Mucosa of rectum (tissue), 2 donors: ENCODE measurements around the gene KIF6.

Experiments used
- H3K27ac ChIP-seq, 2 donors: one replicate each; pipeline ENCODE4 v1.7.0; 2013; ENCODE audit warnings: inconsistent platforms in 2 of 2, low read depth in 2 of 2, low read length in 2 of 2
- H3K27me3 ChIP-seq, 2 donors: one replicate each; pipeline ENCODE4 v1.7.0; 2013; ENCODE audit warnings: low read length in 2 of 2; ENCODE audit not compliant: control insufficient read depth in 2 of 2, insufficient read depth in 2 of 2
- H3K36me3 ChIP-seq, 2 donors: one replicate each; pipeline ENCODE4 v1.7.0; 2013; ENCODE audit warnings: low read length in 2 of 2; ENCODE audit not compliant: control insufficient read depth in 2 of 2, insufficient read depth in 2 of 2
- H3K4me1 ChIP-seq, 2 donors: one replicate each; pipeline ENCODE4 v1.7.0; 2013; ENCODE audit warnings: low read length in 2 of 2, mild to moderate bottlenecking in 1 of 2; ENCODE audit not compliant: control insufficient read depth in 2 of 2, insufficient read depth in 2 of 2
- H3K4me3 ChIP-seq, 2 donors: one replicate each; pipeline ENCODE4 v1.7.0; 2013; ENCODE audit warnings: low read length in 2 of 2
- H3K9ac ChIP-seq, 2 donors: one replicate each; pipeline ENCODE4 v1.7.0; 2013; ENCODE audit warnings: low read length in 2 of 2, low read depth in 1 of 2, mild to moderate bottlenecking in 1 of 2
- H3K9me3 ChIP-seq, 2 donors: one replicate each; pipeline ENCODE4 v1.7.0; 2013; ENCODE audit warnings: low read length in 2 of 2; ENCODE audit not compliant: control insufficient read depth in 2 of 2
- donor health status: healthy.
- donor health status: Normal muscosa, but diverticular disease.

KIF6 gene

GRCh38 chr6:39420300-39421265 lies 304.6 kb downstream of the KIF6 start:
- no peaks in the 10 kb centered on the region for H3K36me3 ChIP-seq
- H3K4me1 ChIP-seq: peaks cover 0 to 9% of the 10 kb centered on the region in 2 donors
- no peak overlapping the region for H3K4me3 ChIP-seq
- no peaks in the 10 kb centered on the region for H3K27me3 ChIP-seq
- H3K27ac ChIP-seq: peak overlapping the region in 1 of 2 donors; percentile 38
- H3K9me3 ChIP-seq: no peaks in the 10 kb centered on the region
- H3K9ac ChIP-seq: no peak overlapping the region

- Histone ChIP-seq H3K9ac (no peak overlapping the region), H3K9me3 (no peaks in the 10 kb centered on the region), H3K4me3 (no peak overlapping the region), H3K27me3 (no peaks in the 10 kb centered on the region), H3K27ac (no peak overlapping the region), H3K4me1 (peaks cover 0 to 9% of the 10 kb centered on the region in 2 donors), H3K36me3 (no peaks in the 10 kb centered on the region)
Observed at GRCh38 chr6:39419607-39420006, 305.6 kb downstream of the KIF6 start.

GRCh38 chr6:39417440-39417839 lies 307.8 kb downstream of the KIF6 start:
- Histone ChIP-seq H3K4me1 (peaks cover 0 to 6% of the 10 kb centered on the region in 2 donors), H3K27me3 (no peaks in the 10 kb centered on the region), H3K36me3 (no peaks in the 10 kb centered on the region), H3K9ac (no peak overlapping the region), H3K4me3 (no peak overlapping the region), H3K9me3 (no peaks in the 10 kb centered on the region), H3K27ac (no peak overlapping the region)

- peaks cover 0 to 4% of the 10 kb centered on the region in 2 donors for H3K4me1 ChIP-seq
- no peak overlapping the region for H3K27ac ChIP-seq
- H3K4me3 ChIP-seq: no peak overlapping the region
- H3K9ac ChIP-seq: no peak overlapping the region
- H3K27me3 ChIP-seq: no peaks in the 10 kb centered on the region
- no peaks in the 10 kb centered on the region for H3K9me3 ChIP-seq
- H3K36me3 ChIP-seq: no peaks in the 10 kb centered on the region
Observed at GRCh38 chr6:39416728-39417127, 308.5 kb downstream of the KIF6 start.

GRCh38 chr6:39416026-39416425 lies 309.2 kb downstream of the KIF6 start:
- H3K36me3 ChIP-seq: no peaks in the 10 kb centered on the region
- no peaks in the 10 kb centered on the region for H3K27me3 ChIP-seq
- H3K4me3 ChIP-seq: no peak overlapping the region
- no peaks in the 10 kb centered on the region for H3K9me3 ChIP-seq
- H3K4me1 ChIP-seq: peaks cover 0 to 4% of the 10 kb centered on the region in 2 donors
- no peak overlapping the region for H3K9ac ChIP-seq
- no peak overlapping the region for H3K27ac ChIP-seq

GRCh38 chr6:39415482-39415881 lies 309.7 kb downstream of the KIF6 start:
- Histone ChIP-seq H3K9me3 (no peaks in the 10 kb centered on the region), H3K4me3 (no peak overlapping the region), H3K27ac (no peak overlapping the region), H3K4me1 (no peaks in the 10 kb centered on the region), H3K9ac (no peak overlapping the region), H3K36me3 (no peaks in the 10 kb centered on the region), H3K27me3 (no peaks in the 10 kb centered on the region)

- H3K27me3 ChIP-seq: no peaks in the 10 kb centered on the region
- no peaks in the 10 kb centered on the region for H3K4me1 ChIP-seq
- H3K4me3 ChIP-seq: no peak overlapping the region
- no peaks in the 10 kb centered on the region for H3K9me3 ChIP-seq
- H3K36me3 ChIP-seq: no peaks in the 10 kb centered on the region
- no peak overlapping the region for H3K27ac ChIP-seq
- no peak overlapping the region for H3K9ac ChIP-seq
Observed at GRCh38 chr6:39411465-39411864, 313.7 kb downstream of the KIF6 start.

- Histone ChIP-seq H3K36me3 (no peaks in the 10 kb centered on the region), H3K27ac (no peak overlapping the region), H3K9ac (no peak overlapping the region), H3K4me1 (no peaks in the 10 kb centered on the region), H3K9me3 (no peaks in the 10 kb centered on the region), H3K27me3 (no peaks in the 10 kb centered on the region), H3K4me3 (no peak overlapping the region)
Observed at GRCh38 chr6:39411001-39411400, 314.2 kb downstream of the KIF6 start.

- no peaks in the 10 kb centered on the region for H3K36me3 ChIP-seq
- no peaks in the 10 kb centered on the region for H3K4me1 ChIP-seq
- no peaks in the 10 kb centered on the region for H3K27me3 ChIP-seq
- H3K4me3 ChIP-seq: no peak overlapping the region
- H3K27ac ChIP-seq: no peak overlapping the region
- no peak overlapping the region for H3K9ac ChIP-seq
- no peaks in the 10 kb centered on the region for H3K9me3 ChIP-seq
Observed at GRCh38 chr6:39409889-39410288, 315.3 kb downstream of the KIF6 start.

- Histone ChIP-seq H3K27ac (no peak overlapping the region), H3K27me3 (no peaks in the 10 kb centered on the region), H3K36me3 (no peaks in the 10 kb centered on the region), H3K4me3 (no peak overlapping the region), H3K9ac (no peak overlapping the region), H3K4me1 (no peaks in the 10 kb centered on the region), H3K9me3 (no peaks in the 10 kb centered on the region)
Observed at GRCh38 chr6:39407446-39407993, 317.7 kb downstream of the KIF6 start.
